HG02610 (cell line): ENCODE data around the gene IL3RA.
"Not testable (repeated sequence)": the region's sequence is repeated elsewhere in the genome, so short reads cannot be mapped to it uniquely, and the experiment has no call there.

Experiments used
- ATAC-seq: cut with Tn5 transposase; IDR thresholded peaks from one replicate; pipeline ENCODE4 v1.9.1; 2021; ENCODE audit warnings: mild to moderate bottlenecking, moderate library complexity; ENCODE audit not compliant: unreplicated experiment

The IL3RA gene

DNA sequence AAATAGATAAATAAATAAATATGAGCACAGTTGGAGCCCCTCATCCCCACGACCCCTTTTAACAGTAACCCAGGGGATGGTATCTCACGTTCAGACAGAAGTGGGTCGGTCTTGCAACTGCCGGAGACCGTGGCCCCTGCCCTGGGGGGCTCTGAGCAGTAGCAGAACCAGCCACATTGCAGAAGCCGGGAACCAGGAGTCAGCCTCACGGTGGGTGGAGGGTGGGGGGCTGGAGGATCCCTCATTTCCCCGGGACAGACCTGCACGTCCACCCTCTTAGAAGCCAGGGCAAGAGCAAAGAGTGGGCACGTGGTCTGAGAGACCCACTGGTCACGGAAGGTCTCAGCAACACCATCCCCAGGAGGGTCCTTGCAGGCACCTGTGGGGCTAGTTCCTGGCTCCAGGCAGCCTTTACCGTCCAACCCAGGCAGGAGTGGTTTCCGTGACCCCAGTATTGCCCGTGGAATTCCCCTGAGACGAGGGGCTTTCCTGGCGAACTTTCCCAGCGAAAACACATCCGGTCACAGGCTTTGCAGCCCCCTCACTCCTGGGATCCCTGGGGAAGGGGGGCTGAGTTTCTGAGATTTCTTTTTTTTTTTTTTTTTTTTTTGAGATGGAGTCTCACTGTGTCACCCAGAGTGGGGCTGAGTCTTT is 8.8 kb upstream of the IL3RA start:
- ATAC-seq: peak; percentile 43

- no peak for ATAC-seq
These were observed 6.0 kb upstream of the IL3RA start for GRCh38 chrX:1330605-1331004.

DNA sequence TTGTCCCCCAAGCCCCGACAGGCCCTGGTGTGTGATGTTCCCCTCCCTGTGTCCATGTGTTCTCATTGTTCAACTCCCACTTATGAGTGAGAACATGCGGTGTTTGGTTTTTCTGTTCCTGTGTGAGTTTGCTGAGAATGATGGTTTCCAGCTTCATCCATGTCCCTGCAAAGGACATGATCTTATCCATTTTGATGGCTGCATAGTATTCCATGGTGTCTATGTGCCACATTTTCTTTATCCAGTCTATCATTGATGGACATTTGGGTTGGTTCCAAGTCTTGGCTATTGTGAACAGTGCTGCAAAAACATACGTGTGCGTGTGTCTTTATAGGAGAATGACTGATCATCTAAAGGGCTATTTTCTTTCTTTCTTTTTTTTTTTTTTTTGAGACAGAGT is 4.2 kb upstream of the IL3RA start:
- not testable (repeated sequence) for ATAC-seq

DNA sequence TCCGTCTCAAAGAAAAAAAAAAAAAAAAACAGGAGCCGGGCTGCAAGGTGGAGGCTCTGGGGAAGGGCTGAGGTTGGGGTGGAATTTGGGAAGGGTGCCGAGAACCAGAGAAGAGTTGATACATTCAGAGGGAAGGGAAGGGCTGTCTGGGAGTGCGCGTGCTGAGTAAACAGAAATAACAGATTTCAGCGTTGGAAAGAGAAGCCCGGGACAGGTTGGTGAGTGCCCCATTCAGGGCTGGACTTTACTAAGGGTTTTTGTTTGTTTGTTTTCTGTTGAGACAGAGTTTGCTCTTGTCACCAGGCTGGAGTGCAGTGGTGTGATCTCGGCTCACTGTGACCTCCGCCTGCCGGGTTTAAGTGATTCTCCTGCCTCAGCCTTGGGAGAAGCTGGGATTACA is 1.7 kb upstream of the IL3RA start:
- no peak for ATAC-seq

DNA sequence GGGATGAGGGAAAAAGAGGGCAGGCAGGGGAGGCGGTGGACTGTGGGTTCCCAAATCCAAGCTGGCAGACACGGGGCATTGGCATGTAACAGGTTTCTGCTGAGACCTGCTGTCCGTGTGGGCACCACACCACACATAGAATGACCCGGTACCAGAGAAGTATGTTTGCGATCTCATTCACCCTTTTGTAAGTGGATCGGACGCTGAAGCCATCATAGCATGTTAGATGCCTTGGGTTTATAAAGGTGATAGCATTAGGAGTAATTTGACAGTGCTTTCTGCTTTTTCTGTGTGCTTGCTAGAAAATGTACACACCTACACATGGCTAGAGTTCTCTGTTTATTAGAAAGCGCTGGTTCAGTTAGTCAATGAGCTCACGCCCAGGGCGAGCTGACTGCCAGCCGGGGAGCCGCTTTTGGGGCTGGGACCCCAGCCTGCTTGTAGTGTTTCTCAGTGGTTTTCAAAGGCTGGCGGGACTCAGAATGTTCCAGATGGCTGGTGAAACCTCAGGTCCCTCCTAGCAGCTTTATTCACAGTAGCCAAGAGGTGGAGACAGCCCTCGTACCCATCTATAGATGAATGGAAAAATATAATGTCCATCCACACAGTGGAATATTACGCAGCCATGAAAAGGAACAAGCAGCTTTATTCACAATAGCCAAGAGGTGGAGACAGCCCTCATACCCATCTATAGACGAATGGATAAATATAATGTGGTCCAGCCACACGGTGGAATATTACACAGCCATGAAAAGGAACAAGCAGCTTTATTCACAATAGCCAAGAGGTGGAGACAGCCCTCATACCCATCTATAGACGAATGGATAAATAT is 579 bp downstream of the IL3RA start:
- peak; percentile 14 for ATAC-seq

DNA sequence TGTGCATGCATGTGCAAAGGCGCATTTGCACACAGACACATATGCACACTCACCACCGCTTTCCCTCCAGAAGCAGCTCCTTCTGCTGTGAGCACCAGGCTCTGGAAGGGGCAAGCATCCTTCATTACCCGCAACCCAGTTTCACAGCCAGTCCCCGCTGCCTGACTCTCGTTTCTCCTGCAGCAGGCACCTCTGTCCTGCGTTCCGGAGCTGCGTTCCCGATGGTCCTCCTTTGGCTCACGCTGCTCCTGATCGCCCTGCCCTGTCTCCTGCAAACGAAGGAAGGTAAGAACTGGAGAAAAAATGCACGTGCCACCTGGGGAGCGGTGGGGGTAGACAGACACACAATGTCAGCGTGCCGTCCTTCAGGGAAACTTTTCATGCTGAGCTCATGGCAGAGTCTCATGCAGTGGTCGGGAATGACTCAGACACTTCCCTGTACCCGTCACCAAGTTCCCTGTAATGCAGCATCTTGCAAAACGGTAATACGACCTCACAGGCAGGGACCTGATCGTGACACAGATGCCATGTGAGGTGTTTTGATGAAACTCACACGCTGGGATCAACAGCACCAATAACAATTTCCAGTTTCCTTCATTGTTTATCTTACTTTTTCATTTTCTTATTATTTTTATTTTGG is 5.1 kb downstream of the IL3RA start:
- no peak for ATAC-seq

DNA sequence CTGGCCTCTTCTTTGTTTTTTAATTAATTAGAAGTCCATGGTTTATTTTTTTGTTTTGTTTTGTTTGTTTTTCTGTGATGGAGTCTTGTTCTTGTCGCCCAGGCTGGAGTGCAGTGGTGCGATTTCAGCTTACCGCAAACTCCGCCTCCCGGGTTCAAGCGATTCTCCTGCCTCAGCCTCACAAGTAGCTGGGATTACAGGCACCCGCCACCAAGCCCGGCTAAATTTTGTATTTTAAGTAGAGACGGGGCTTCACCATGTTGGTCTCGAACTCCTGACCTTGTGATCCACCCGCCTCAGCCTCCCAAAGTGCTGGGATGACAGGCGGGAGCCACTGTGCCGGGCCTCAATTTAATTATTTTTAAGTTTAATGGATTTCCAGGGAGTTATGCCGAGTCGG is 13.0 kb downstream of the IL3RA start:
- not testable (repeated sequence) for ATAC-seq

GRCh38 chrX:1351981-1352714 is 15.6 kb downstream of the IL3RA start:
- no peak for ATAC-seq

DNA sequence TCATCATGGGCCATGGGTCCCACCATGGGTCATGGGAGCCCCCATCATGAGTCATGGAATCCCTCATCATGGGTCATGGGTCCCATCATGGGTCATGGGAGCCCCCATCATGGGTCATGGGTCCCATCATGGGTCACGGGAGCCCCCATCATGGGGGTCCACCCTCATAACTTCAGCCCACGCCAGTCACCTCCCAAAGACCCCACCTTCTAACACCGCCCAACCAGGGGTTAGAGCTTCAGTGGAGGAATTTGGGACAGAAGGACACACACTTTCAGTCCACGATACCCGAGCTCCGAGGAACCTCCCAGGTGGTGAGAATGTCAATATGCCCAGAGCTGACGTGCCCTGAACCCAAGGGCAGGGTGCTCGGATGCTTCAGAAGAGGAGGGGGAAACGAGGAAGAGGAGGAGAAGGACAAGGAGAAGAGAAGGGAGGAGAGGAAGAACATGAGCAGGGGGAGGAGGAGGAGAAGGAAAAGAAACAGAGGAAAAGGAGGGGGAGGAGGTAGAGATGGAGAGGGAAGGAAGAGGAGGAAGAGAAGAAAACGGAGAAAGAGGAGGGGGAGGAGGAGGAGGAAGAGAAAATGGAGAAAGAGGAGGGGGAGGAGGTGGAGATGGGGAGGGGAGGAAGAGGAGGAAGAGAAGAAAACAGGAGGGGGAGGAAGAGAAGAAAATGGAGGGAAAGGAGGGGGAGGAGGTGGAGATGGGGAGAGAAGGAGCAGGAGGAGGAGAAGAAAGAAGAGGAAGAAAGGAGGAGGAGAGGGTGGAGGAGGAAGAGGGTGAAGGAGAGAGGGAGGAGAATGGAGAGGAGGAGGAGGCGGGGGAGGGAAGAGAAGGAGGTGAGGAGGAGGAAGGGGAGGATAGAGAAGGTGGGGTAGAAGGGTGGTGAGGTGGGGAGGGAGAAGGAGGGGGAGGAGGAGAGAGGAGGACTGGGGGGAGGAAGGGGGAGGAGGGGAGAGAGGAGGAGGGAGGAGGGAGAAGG is 17.7 kb downstream of the IL3RA start:
- no peak for ATAC-seq

DNA sequence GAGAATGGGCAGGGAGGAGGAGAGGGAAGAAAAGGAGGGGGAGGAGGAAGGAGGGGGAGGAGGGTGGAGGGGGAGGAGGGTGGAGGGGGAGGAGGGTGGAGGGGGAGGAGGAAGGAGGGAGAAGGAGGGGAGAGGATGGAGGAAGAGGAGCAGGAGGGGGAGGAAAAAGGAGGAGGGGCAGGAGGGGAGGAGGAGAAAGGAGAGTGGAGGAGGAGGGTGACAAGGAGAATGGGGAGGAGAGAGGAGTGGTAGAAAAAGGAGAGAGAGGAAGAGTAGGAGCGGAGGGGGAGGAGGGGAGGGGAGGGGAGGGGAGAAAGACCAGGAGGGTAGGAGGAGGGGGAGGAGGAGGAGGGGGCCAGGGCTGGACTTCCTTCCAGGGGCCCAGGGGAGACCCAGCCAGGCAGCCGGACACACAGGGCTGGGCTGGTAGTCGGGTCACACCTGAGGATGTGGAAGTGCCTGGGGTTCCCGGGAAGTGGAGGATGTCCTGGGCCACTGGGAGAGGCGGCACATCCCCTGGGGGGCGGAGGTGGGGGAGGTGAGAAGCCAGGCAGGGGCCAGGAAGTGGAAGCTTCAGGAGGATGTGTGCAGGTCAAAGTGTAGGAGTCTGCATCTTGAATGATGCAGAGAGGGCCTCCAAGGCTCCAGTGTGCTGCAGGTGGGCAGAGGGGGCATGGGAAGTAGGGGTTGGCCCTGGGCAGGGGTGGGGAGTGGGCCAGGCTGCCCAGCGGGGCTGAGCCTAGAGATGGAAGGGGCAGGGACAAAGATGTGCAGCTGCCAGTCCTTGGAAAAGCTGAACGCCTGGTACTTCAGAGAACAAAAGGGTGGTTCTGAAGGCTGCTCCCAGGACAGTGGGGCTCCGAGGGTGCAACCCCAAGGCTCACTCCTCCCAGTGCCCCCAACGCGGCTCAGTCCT is 18.8 kb downstream of the IL3RA start:
- no peak for ATAC-seq

- ATAC-seq: no peak
These were observed 21.4 kb downstream of the IL3RA start for GRCh38 chrX:1357993-1358392.

- ATAC-seq: no peak
These were observed 22.4 kb downstream of the IL3RA start for GRCh38 chrX:1358793-1359476.

DNA sequence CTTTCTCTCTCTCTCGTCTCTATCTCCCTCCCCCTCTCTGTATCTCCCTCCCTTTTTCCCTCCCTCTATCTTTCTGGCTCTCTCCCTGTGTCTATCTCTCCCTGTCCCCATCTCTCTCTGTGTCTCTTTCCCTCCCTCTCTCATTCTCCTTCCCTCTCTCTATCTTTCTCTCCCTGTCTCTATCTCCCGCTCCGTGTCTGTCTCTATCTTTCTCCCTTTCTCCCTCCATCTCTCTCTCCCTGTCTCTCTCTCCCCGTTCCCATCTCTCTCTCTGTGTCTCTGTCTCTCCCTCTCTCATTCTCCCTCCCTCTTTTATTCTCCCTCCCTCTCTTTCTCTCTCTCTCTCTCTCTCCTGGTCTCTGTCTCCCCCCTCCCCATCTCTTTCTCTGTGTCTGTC is 22.9 kb downstream of the IL3RA start:
- ATAC-seq: no peak

GRCh38 chrX:1360171-1360570 is 23.6 kb downstream of the IL3RA start:
- ATAC-seq: no peak

GRCh38 chrX:1361275-1361674 is 24.7 kb downstream of the IL3RA start:
- no peak for ATAC-seq

- no peak for ATAC-seq
These were observed 25.3 kb downstream of the IL3RA start for GRCh38 chrX:1361910-1362309.

DNA sequence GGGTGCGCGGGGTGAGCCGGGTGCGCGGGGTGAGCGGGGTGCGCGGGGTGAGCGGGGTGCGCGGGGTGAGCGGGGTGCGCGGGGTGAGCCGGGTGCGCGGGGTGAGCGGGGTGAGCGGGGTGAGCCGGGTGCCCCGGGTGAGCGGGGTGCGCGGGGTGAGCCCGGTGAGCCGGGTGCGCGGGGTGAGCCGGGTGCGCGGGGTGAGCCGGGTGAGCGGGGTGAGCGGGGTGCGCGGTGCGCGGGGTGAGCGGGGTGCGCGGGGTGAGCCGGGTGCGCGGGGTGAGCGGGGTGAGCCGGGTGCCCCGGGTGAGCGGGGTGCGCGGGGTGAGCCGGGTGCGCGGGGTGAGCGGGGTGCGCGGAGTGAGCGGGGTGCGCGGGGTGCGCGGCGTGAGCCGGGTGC is 29.8 kb downstream of the IL3RA start:
- ATAC-seq: not testable (repeated sequence)

- no peak for ATAC-seq
These were observed 31.8 kb downstream of the IL3RA start for GRCh38 chrX:1368385-1368698.

DNA sequence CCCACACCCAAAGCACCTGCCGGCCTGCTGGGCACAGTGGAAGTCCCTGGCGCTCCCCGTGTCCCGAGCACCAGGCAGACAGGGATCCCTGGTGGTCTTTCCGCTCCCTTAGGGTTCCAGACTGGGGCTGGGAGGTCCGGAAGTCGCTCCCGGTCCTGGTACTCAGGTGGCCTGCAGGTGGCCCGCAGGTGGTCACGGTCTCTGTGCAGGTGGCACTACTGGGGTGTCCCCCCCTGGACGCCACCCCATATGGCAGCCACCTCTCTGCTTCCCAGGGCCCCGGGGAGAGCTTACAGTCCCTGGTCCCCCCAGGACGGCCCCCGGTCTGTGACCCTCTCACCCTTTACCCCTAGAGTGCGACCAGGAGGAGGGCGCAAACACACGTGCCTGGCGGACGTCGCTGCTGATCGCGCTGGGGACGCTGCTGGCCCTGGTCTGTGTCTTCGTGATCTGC is 41.7 kb downstream of the IL3RA start:
- ATAC-seq: no peak
